Liver (tissue), 3 donors: ENCODE data around the gene LIG1.

Experiments used
- FOXA1 ChIP-seq: IDR thresholded peaks from 2 replicates; pipeline ENCODE4 v1.6.1; 2016; ENCODE audit warnings: antibody characterized with exemption
- GABPA ChIP-seq, 2 donors: IDR thresholded peaks in 1 of 2; conservative IDR thresholded peaks in 1 of 2; 2 replicates each; pipeline ENCODE4 v1.6.1; 2016; ENCODE audit warnings: antibody characterized with exemption in 2 of 2, mild to moderate bottlenecking in 1 of 2, moderate library complexity in 1 of 2
- RAD21 ChIP-seq, 2 donors: IDR thresholded peaks; 2 replicates each; pipeline ENCODE4 v1.6.1; 2016; ENCODE audit warnings: antibody characterized with exemption in 2 of 2, mild to moderate bottlenecking in 2 of 2
- TF ChIP-seq, protein P1 (sequence below): IDR thresholded peaks from 2 replicates; pipeline ENCODE4 v1.6.1; 2016; ENCODE audit warnings: antibody characterized with exemption
- TF ChIP-seq, protein P2 (sequence below): fragments of 150-350 bp; IDR thresholded peaks from 2 replicates; pipeline ENCODE4 v1.5.1; 2017; ENCODE audit warnings: improper control_type of control experiment, low read depth, low read length; ENCODE audit not compliant: missing input control
- TF ChIP-seq, protein P3 (sequence below): IDR thresholded peaks from 2 replicates; pipeline ENCODE4 v1.6.1; 2016; ENCODE audit warnings: antibody characterized with exemption
- TF ChIP-seq, protein P4 (sequence below): IDR thresholded peaks from 2 replicates; pipeline ENCODE4 v1.6.1; 2016; ENCODE audit warnings: antibody characterized with exemption
- donor health status: healthy.
- donor health status: healthy.

DNA sequence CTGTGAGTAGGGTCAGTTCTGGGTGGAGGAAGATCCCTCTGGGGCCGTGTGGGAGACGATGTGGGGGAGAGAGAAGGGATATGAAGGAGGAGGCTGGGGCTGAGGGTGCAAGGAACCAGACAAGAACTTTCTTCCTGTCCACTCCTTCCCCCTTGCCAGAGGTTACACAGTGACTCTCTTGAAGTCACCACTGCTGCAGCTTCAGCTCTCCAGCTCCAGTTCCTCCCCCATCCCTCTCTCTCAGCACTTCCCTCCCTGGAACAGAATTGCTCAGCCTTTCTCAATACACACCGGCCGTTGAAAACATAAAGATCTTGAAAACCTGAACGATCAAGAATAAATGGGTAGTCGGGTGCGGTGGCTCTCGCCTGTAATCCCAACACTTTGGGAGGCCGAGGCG lies 5.4 kb upstream of the LIG1 start:
- TF ChIP-seq, protein P1, sequence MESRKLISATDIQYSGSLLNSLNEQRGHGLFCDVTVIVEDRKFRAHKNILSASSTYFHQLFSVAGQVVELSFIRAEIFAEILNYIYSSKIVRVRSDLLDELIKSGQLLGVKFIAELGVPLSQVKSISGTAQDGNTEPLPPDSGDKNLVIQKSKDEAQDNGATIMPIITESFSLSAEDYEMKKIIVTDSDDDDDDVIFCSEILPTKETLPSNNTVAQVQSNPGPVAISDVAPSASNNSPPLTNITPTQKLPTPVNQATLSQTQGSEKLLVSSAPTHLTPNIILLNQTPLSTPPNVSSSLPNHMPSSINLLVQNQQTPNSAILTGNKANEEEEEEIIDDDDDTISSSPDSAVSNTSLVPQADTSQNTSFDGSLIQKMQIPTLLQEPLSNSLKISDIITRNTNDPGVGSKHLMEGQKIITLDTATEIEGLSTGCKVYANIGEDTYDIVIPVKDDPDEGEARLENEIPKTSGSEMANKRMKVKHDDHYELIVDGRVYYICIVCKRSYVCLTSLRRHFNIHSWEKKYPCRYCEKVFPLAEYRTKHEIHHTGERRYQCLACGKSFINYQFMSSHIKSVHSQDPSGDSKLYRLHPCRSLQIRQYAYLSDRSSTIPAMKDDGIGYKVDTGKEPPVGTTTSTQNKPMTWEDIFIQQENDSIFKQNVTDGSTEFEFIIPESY: no peak
- no peak for TF ChIP-seq GABPA (IDR thresholded peaks at IDR 0.05 in 1 of 2, conservative IDR thresholded peaks at IDR 0.05 in 1 of 2)
- TF ChIP-seq, protein P2, sequence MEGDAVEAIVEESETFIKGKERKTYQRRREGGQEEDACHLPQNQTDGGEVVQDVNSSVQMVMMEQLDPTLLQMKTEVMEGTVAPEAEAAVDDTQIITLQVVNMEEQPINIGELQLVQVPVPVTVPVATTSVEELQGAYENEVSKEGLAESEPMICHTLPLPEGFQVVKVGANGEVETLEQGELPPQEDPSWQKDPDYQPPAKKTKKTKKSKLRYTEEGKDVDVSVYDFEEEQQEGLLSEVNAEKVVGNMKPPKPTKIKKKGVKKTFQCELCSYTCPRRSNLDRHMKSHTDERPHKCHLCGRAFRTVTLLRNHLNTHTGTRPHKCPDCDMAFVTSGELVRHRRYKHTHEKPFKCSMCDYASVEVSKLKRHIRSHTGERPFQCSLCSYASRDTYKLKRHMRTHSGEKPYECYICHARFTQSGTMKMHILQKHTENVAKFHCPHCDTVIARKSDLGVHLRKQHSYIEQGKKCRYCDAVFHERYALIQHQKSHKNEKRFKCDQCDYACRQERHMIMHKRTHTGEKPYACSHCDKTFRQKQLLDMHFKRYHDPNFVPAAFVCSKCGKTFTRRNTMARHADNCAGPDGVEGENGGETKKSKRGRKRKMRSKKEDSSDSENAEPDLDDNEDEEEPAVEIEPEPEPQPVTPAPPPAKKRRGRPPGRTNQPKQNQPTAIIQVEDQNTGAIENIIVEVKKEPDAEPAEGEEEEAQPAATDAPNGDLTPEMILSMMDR: no peak
- TF ChIP-seq, protein P3, sequence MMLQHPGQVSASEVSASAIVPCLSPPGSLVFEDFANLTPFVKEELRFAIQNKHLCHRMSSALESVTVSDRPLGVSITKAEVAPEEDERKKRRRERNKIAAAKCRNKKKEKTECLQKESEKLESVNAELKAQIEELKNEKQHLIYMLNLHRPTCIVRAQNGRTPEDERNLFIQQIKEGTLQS: no peak
- TF ChIP-seq, protein P4, sequence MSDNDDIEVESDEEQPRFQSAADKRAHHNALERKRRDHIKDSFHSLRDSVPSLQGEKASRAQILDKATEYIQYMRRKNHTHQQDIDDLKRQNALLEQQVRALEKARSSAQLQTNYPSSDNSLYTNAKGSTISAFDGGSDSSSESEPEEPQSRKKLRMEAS: no peak
- no peak for TF ChIP-seq FOXA1
- no peak for TF ChIP-seq RAD21 (IDR thresholded peaks at IDR 0.05)
